ENCODE results near the gene PSMG4.

DNA sequence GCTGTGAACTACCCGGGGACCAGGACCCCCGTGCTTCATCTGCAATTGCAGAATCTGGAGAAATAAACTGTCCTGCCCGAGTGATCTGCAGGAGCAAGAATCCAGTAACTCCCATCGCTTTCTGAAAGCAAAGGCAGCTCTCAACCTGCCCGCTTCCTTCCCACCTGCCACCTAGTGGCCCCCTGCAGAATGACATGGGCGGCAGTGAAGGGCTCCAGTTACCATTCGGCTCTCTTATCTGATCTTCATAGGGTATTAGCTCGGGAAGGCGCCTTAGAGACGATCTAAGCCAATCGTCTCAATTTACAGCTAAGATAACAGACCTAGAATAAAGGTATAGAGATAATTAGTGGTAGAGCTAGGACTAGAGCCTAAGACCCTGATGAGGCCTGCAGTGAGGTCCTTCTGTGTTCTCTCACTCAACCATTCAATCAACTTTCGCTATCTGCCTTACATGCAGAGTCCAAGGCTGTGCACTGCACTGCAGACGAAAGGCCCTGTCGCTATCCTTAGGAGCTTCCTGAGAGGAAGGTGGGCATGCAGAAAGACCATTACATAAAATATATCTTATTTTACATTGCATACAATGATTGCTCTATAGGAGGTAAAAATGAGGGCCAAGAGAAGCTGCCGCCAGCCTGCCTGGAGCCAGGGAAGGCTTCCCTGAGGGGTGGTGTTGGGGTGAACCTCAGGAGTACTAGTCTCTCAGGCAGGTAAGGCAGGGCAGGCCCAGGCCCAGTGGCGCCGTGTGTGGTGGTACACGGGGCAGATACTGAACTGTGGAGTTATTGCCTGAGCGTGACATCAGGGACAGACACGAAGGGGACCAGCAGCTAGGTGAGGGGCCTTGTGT lies 7.1 kb upstream of the PSMG4 start:
- TF ChIP-seq POLR2AphosphoS5 (IDR thresholded peaks at IDR 0.05; ENCODE audit: low read depth, low read length) (no peak), FOXP2 (optimal IDR thresholded peaks at IDR 0.05; ENCODE audit: borderline replicate concordance, extremely low read depth, extremely low read length, insufficient read depth) (no peak)
- TF ChIP-seq, protein P1, sequence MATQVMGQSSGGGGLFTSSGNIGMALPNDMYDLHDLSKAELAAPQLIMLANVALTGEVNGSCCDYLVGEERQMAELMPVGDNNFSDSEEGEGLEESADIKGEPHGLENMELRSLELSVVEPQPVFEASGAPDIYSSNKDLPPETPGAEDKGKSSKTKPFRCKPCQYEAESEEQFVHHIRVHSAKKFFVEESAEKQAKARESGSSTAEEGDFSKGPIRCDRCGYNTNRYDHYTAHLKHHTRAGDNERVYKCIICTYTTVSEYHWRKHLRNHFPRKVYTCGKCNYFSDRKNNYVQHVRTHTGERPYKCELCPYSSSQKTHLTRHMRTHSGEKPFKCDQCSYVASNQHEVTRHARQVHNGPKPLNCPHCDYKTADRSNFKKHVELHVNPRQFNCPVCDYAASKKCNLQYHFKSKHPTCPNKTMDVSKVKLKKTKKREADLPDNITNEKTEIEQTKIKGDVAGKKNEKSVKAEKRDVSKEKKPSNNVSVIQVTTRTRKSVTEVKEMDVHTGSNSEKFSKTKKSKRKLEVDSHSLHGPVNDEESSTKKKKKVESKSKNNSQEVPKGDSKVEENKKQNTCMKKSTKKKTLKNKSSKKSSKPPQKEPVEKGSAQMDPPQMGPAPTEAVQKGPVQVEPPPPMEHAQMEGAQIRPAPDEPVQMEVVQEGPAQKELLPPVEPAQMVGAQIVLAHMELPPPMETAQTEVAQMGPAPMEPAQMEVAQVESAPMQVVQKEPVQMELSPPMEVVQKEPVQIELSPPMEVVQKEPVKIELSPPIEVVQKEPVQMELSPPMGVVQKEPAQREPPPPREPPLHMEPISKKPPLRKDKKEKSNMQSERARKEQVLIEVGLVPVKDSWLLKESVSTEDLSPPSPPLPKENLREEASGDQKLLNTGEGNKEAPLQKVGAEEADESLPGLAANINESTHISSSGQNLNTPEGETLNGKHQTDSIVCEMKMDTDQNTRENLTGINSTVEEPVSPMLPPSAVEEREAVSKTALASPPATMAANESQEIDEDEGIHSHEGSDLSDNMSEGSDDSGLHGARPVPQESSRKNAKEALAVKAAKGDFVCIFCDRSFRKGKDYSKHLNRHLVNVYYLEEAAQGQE (IDR thresholded peaks at IDR 0.05; ENCODE audit: insufficient read depth in 1 of 2, low read depth in 2 of 2, low read length in 2 of 2) = no peak

All from PFSK-1 (cell line).